ENCODE data around the gene RYK. TPM values are rescaled to one million over a fixed set of nuclear protein-coding genes. Genes with fewer than 3 reads are reported as not detected.

Gene RYK
- total RNA-seq, 1 experiment from 2014 or later: 55.2 TPM

DNA sequence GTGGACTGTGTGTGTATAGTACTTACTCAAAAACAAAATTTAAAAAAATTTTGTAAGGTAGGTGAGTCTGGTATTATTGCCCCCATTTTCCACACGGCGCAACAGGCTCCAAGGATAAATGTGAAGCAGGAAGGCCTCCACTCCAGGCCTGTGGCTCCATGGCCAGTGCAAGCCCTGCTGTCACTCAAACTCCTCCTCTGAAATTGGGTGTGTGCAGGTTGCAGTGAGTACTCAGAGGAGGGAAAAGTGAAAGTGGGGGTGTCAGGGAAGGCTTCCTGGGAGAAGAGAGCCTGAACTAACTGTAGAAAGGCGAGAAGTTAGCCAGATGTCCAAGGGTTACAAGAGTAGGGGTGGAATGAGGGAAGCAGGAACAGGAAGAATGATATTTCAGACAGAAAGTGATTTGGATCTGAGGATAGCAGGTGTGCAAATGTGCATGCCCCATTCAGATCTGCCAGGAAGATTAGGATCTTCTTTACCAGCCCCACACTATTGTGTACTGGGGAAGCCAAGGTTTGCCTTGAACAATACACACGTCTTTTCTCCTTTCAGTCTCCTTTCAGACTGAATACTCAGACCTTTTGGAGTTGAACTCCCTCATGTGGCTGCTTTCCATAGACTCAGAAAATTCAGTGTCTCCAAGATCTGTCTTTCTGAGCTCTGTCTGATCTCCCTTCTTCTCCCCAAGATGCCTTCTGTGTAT, 48.7 kb upstream of the RYK start:
- RAD21 ChIA-PET (ENCODE audit: low non-redundant PET in 1 of 2, low total read pairs in 2 of 2, uncharacterized antibody in 2 of 2, unreplicated experiment in 2 of 2): no interaction called here
- H2AFZ ChIP-seq (ENCODE audit: low read depth, low read length, poor library complexity, severe bottlenecking): peak overlapping the region; percentile 12

More for the DNA sequence above, 48.7 kb upstream of the RYK start:
- Histone ChIP-seq H3K79me2 (ENCODE audit: insufficient read depth, low read length) (no peaks in the 10 kb centered on the region), H3K4me1 (ENCODE audit: control insufficient read depth in 1 of 2, insufficient read depth in 2 of 2, low read length in 2 of 2) (no peaks in the 10 kb centered on the region), H3K4me2 (ENCODE audit: low read length) (no peak overlapping the region), H3K9me3 (ENCODE audit: control insufficient read depth in 1 of 2, insufficient read depth in 1 of 2, low read depth in 1 of 2, low read length in 2 of 2) (peaks cover 0 to 7% of the 10 kb centered on the region in 2 experiments; a peak in 1 of 4 replicates), H4K20me1 (ENCODE audit: insufficient read depth) (no peaks in the 10 kb centered on the region), H3K9ac (ENCODE audit: low read length) (no peak overlapping the region), H3K9me2 (ENCODE audit: insufficient read depth) (no peaks in the 10 kb centered on the region), H3K36me3 (ENCODE audit: control insufficient read depth in 1 of 2, insufficient read depth in 2 of 2, low read length in 2 of 2) (no peaks in the 10 kb centered on the region), H3K27ac (ENCODE audit: low read depth, low read length) (no peak overlapping the region), H3K4me3 (replicated peaks in 1 of 2; ENCODE audit: low read depth in 1 of 2, low read length in 2 of 2) (no peak overlapping the region), H3K27me3 (ENCODE audit: insufficient read depth, low read length) (no peaks in the 10 kb centered on the region)
- ChIA-PET CTCF (interaction anchor here (0.6 to 1.0 kb wide), 2 partner anchors 87 to 102 kb away, joined by 5 to 6 read pairs; no protein-coding TSS in a partner anchor), POLR2A (interaction anchor here (1.5 kb wide), 1 partner anchor 75 kb away, joined by 3 read pairs; no protein-coding TSS in a partner anchor)
- DNase-seq (ENCODE audit: low read depth, low spot score) (no peak), ATAC-seq (peak; percentile 47)
- TF ChIP-seq, protein P1, sequence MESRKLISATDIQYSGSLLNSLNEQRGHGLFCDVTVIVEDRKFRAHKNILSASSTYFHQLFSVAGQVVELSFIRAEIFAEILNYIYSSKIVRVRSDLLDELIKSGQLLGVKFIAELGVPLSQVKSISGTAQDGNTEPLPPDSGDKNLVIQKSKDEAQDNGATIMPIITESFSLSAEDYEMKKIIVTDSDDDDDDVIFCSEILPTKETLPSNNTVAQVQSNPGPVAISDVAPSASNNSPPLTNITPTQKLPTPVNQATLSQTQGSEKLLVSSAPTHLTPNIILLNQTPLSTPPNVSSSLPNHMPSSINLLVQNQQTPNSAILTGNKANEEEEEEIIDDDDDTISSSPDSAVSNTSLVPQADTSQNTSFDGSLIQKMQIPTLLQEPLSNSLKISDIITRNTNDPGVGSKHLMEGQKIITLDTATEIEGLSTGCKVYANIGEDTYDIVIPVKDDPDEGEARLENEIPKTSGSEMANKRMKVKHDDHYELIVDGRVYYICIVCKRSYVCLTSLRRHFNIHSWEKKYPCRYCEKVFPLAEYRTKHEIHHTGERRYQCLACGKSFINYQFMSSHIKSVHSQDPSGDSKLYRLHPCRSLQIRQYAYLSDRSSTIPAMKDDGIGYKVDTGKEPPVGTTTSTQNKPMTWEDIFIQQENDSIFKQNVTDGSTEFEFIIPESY (IDR thresholded peaks at IDR 0.05; ENCODE audit: extremely low read depth, insufficient replicate concordance, low read length): no peak
- TF ChIP-seq, protein P2, sequence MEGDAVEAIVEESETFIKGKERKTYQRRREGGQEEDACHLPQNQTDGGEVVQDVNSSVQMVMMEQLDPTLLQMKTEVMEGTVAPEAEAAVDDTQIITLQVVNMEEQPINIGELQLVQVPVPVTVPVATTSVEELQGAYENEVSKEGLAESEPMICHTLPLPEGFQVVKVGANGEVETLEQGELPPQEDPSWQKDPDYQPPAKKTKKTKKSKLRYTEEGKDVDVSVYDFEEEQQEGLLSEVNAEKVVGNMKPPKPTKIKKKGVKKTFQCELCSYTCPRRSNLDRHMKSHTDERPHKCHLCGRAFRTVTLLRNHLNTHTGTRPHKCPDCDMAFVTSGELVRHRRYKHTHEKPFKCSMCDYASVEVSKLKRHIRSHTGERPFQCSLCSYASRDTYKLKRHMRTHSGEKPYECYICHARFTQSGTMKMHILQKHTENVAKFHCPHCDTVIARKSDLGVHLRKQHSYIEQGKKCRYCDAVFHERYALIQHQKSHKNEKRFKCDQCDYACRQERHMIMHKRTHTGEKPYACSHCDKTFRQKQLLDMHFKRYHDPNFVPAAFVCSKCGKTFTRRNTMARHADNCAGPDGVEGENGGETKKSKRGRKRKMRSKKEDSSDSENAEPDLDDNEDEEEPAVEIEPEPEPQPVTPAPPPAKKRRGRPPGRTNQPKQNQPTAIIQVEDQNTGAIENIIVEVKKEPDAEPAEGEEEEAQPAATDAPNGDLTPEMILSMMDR (IDR thresholded peaks at IDR 0.05 in 2 of 3, conservative IDR thresholded peaks at IDR 0.05 in 1 of 3; ENCODE audit: borderline replicate concordance in 1 of 3, insufficient read depth in 1 of 3, low read depth in 2 of 3, low read length in 2 of 3): peak in 1 of 3 experiments; percentile 29; a peak in 1 of 6 replicates
- TF ChIP-seq RAD21 (IDR thresholded peaks at IDR 0.05; ENCODE audit: low read depth) (peak; percentile 62), SP1 (IDR thresholded peaks at IDR 0.05; ENCODE audit: low read depth) (no peak)
- intact Hi-C loops (cut with micrococcal nuclease): loop anchor here (2.0 to 5.0 kb wide), 3 partner anchors 87 to 1567 kb away; no protein-coding TSS in a partner anchor
- BruUV-seq (replicated peaks): no TSS peak

All from HCT116 (cell line).